SK-N-MC (cell line): ENCODE results near the gene DYNLL2.

ENCODE experiments used
- EZH2 ChIP-seq: fragments of 200-600 bp; sonication (generic); IDR thresholded peaks from one replicate; pipeline ENCODE4 v1.6.1; 2017; ENCODE audit warnings: antibody characterized with exemption
- FOXP2 ChIP-seq: optimal IDR thresholded peaks from 2 replicates; pipeline ENCODE3; 2011; ENCODE audit warnings: mild to moderate bottlenecking, moderate library complexity; ENCODE audit not compliant: insufficient read depth; ENCODE audit errors: extremely low read length, control extremely low read depth
- POLR2AphosphoS5 ChIP-seq: IDR thresholded peaks from 2 replicates; pipeline ENCODE4 v1.6.1; 2012; ENCODE audit warnings: mild to moderate bottlenecking, low read depth, low read length, borderline replicate concordance

DNA sequence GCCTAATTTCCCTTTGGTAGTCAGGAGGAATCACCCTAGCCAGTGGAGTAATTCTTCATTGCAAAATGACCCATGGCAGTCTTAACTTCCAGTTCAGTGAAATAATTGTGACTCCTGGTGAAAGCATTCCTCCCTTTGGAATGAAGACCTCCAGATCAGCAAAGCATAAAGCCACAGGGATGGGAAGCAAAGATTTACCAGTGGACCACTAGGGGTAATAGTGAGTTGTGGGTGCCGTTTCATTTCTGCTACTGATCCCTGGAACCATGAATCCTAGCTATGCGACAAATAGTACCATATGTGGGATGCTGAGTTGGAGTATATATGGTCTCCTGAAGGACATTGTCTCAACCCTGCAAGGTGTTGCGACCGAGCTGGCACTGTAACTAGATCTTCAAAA is 13.7 kb downstream of the DYNLL2 start:
- TF ChIP-seq POLR2AphosphoS5, result no peak
- TF ChIP-seq EZH2, result no peak
- TF ChIP-seq FOXP2, result no peak
